ENCODE data around the gene GCG. TPM values are rescaled to one million over a fixed set of nuclear protein-coding genes. Genes with fewer than 3 reads are reported as not detected.
A peak's percentile ranks its signal among the peaks of the same experiment; 100 is the strongest.

Gene GCG
- total RNA-seq, 1 donor from 2014 or later, result not detected

DNA sequence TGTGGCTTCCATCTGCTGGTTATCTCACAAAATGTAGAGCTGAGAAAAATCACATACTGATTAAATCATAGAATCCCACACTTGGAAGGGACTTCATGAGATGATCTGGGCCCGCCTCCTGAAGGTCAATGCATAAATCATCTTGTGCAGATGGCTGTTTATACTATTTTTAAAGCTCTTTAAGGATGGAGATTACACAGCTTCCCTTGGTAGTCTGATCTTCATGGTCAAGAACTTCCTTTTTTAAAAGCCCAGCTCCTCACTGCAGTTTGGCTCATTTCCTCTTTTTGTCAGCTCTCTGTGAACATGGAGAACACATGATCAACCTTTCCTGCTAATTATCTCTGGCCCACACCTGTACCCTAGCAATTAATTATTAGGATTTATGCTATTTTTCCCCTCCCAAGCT is 25.9 kb downstream of the GCG start:
- DNase-seq (ENCODE audit: low read depth), result no peak
- H3K36me3 ChIP-seq (ENCODE audit: control insufficient read depth, insufficient read depth, low read length), result no peaks in the 10 kb centered on the region
- H3K4me3 ChIP-seq (ENCODE audit: low read depth, low read length), result no peak overlapping the region
- FAIRE-seq, result no peak
- H3K27me3 ChIP-seq (ENCODE audit: control insufficient read depth, insufficient read depth, low read length), result peaks cover 1% of the 10 kb centered on the region
- TF ChIP-seq, protein P1, sequence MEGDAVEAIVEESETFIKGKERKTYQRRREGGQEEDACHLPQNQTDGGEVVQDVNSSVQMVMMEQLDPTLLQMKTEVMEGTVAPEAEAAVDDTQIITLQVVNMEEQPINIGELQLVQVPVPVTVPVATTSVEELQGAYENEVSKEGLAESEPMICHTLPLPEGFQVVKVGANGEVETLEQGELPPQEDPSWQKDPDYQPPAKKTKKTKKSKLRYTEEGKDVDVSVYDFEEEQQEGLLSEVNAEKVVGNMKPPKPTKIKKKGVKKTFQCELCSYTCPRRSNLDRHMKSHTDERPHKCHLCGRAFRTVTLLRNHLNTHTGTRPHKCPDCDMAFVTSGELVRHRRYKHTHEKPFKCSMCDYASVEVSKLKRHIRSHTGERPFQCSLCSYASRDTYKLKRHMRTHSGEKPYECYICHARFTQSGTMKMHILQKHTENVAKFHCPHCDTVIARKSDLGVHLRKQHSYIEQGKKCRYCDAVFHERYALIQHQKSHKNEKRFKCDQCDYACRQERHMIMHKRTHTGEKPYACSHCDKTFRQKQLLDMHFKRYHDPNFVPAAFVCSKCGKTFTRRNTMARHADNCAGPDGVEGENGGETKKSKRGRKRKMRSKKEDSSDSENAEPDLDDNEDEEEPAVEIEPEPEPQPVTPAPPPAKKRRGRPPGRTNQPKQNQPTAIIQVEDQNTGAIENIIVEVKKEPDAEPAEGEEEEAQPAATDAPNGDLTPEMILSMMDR (IDR thresholded peaks at IDR 0.05; ENCODE audit: insufficient read depth, low read length, severe bottlenecking), result no peak

DNA sequence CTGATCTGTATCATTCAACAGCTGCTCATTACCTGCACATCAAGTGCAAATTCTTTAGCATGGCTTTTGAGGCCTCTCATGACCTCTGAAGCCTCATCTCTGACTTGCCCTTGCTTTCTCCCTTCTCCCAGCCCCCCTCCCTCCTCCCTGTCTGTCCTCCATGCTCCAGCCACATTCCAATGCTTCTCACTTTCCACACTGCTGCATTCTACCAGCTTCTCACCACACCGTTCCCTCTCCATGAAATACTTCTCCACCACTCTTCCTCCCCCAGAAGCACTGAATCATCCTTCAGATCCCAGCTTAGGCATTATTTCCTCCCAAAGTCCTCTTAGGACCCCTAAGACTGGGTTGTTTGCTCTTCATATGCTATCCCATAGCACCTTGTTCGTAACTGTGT is 26.9 kb downstream of the GCG start:
- FAIRE-seq (no peak), DNase-seq (ENCODE audit: low read depth) (no peak)
- no peak overlapping the region for H3K4me3 ChIP-seq (ENCODE audit: low read depth, low read length)
- no peaks in the 10 kb centered on the region for H3K36me3 ChIP-seq (ENCODE audit: control insufficient read depth, insufficient read depth, low read length)
- TF ChIP-seq, protein P1 (IDR thresholded peaks at IDR 0.05; ENCODE audit: insufficient read depth, low read length, severe bottlenecking), result no peak
- H3K27me3 ChIP-seq (ENCODE audit: control insufficient read depth, insufficient read depth, low read length), result peaks cover 1% of the 10 kb centered on the region

DNA sequence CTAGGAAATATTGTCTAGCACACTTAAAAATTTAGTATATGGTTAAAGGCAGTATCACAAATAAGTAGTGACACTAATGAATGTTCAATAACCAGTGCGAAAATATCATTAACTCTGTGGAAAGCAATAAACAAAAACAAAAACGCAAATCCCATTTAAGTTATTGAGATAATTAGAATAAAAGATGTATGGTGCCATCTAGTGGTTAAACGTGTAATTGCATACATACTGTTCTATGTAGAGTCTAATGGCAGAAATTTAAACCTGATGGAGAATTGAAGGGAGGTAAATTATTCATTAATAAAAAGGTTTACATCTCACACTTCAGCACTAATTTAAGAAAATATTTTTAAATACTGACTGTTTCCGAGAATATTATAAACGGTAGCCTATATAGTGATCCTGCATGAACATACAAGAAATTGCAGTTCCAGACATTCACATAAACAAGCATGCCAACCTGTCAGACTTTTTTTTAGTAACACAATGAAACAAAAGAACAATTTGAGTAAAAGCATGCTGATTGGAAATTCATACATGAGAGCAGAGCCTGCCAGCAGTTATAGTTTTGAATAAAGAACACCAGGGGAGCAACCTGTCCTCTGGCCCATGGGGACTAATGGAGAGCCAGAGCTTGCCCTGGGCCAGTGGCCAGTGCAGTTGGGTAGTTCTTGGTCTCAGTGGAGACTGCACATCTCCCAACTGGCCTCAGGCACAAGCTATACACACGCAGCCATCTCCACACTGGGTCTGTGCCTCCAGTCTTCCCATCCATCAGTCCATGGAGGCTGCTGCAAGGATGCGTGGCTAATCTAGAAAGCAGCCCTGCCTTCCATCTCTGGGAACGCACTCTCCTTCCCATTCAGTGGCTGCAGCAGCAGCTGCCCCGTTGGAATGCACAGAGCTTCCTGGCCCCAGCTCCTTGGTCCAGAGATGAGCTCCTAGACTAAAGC is 28.0 kb downstream of the GCG start:
- TF ChIP-seq, protein P1 (IDR thresholded peaks at IDR 0.05; ENCODE audit: insufficient read depth, low read length, severe bottlenecking), result peak; percentile 24
- H3K36me3 ChIP-seq (ENCODE audit: control insufficient read depth, insufficient read depth, low read length), result no peaks in the 10 kb centered on the region
- peaks cover 1% of the 10 kb centered on the region for H3K27me3 ChIP-seq (ENCODE audit: control insufficient read depth, insufficient read depth, low read length)
- DNase-seq (ENCODE audit: low read depth) (peak; percentile 62), FAIRE-seq (no peak)
- H3K4me3 ChIP-seq (ENCODE audit: low read depth, low read length), result no peak overlapping the region

DNA sequence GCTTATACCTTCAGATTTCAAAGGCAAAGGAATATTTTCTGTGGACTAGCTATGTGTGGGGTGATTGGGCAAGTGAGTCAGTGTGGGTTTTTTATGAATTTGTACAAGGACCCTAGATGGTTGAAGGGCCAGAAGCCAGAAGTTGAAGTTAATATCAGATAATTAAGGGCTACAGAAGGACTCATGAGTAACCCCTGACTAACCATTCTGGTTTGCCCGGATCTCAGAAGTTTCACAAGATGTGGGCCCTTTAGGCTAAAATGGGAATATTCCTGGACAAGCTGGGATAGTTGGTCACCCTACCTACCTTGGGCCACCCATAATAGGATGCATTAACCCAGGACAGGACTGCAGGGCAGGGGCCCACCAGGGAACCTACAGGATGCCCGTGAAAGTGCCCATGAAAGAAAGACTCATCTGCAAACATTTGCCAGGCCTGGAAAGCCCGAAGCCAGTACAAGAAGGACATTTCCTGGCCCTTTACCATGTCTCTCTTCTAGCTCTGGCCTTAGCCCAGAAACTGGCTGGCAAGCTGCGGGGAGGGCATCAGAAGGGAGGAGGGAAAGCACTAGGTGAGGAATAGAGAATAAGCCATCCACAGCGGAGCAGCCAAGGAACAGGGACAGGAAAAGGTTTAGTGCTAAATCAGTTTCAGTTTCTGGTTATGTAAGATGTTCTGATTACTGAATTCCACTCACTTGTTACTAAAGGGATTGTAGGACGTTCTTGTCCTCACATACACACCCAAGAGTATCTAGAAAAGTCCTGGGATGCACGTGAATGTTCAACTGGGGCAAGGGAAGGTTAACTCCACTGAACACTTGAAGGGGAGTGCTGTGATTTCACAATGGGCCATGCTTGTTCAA is 33.6 kb downstream of the GCG start:
- H3K4me3 ChIP-seq (ENCODE audit: low read depth, low read length), result no peak overlapping the region
- TF ChIP-seq, protein P1 (IDR thresholded peaks at IDR 0.05; ENCODE audit: insufficient read depth, low read length, severe bottlenecking), result no peak
- FAIRE-seq, result no peak
- no peaks in the 10 kb centered on the region for H3K27me3 ChIP-seq (ENCODE audit: control insufficient read depth, insufficient read depth, low read length)
- peak; percentile 88 for DNase-seq (ENCODE audit: low read depth)
- no peaks in the 10 kb centered on the region for H3K36me3 ChIP-seq (ENCODE audit: control insufficient read depth, insufficient read depth, low read length)

DNA sequence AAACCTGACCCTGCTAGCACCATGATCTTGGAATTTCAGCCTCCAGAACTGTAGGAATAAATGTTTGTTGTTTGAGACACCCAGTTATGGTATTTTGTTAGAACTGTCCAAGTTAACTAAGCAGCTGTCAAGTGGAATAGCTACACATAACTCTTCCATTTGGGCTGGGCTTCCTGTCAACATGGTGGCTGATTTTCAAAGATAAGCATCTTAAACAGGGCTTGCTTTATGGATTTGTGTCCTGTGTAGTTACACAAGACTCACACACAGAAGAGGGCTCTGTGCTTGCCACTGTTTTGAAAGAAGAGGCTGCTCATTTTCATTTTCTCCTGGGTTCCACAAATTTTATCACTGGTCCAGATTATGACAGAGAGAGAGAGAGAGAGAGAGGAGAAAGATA is 35.7 kb downstream of the GCG start:
- TF ChIP-seq, protein P1 (IDR thresholded peaks at IDR 0.05; ENCODE audit: insufficient read depth, low read length, severe bottlenecking), result no peak
- Histone ChIP-seq H3K27me3 (ENCODE audit: control insufficient read depth, insufficient read depth, low read length) (no peaks in the 10 kb centered on the region), H3K36me3 (ENCODE audit: control insufficient read depth, insufficient read depth, low read length) (no peaks in the 10 kb centered on the region), H3K4me3 (ENCODE audit: low read depth, low read length) (no peak overlapping the region)
- FAIRE-seq, result no peak
- no peak for DNase-seq (ENCODE audit: low read depth)

Measured in bronchial epithelial cell (primary cell).